Measurements from ENCODE around the gene SEMA6C.
"Not testable (repeated sequence)": the region's sequence is repeated elsewhere in the genome, so short reads cannot be mapped to it uniquely, and the experiment has no call there.

SEMA6C gene

DNA sequence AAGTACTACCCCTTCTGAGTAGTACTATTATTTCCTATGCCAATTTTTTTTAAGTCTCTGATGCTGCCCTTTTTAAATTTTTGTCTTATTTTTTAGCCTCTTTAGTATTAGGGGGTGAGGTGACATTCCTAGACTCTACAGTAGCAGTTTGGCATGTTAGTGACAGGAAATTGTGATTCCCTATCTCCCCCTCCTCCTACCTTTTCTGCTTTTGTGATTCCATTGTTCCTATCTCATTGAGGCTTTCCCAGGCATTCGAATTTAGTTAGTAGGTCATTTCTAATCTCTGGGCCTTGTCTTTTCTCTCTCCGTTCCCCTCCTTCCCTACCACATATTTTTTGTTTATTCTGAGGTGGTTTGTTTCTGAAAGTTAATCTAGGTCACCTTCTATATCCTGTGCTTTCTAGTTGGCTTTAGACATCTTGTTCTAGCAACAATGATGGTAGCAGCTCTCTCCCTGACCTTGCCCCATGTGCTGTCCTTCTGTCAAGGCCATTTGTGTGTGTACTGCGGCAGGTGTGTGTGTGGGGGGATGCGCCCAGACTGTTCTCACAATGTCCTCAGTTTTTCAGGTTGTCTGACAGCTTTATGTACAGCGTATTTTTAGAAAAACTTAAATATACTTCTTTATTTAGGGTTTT lies 21.5 kb downstream of the SEMA6C start:
- DNase-seq = no peak

DNA sequence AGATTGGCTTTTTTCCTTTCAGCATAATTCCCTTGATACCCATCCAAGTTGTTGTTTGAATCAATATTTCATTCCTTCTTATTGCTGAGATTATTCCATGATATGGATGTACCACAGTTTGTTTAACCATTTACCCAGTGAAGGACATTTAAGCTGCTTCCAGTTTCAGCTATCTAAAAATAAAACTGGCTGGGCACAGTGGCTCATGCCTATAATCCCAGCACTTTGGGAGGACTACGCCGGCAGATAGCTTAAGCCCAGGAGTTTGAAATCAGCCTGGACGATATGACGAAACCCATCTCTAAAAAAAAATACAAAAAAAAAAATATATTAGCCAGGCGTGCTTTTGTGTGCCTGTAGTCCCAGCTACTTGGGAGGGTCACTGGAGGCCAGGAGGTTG lies 32.6 kb downstream of the SEMA6C start:
- no peak for DNase-seq

DNA sequence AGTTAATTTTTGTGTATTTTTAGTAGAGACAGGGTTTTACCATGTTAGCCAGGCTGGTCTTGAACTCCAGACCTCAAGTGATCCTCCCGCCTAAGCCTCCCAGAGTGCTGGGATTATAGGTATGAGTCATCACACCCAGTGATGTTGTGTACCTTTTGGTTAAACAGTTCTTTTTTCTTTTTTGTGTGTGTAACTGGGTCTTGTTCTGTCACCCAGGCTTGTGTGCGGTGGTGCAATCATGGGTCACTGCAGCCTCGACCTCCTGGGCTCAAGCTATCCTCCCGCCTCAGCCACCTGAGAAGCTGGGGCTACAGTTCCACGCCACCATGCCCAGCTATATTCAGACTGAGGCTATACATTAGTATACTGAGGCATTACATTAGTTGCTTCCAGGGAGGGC lies 38.1 kb downstream of the SEMA6C start:
- DNase-seq = no peak

DNA sequence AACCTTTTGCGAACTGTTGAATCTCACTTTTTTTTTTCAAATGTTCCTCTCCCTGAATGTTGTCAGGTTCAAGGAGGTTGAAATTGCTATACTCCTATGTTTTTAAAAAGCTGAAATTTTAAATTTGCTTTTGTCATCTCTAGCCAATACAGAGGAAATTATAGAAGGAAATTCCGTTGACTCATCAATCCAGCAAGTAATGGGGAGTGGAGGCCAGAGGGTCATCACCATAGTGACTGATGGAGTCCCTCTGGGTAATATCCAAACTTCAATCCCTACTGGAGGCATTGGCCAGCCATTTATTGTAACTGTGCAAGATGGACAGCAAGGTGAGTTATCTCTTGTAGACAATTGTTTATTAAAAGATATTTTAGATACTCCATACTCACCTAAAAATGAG lies 39.5 kb downstream of the SEMA6C start:
- DNase-seq = no peak

DNA sequence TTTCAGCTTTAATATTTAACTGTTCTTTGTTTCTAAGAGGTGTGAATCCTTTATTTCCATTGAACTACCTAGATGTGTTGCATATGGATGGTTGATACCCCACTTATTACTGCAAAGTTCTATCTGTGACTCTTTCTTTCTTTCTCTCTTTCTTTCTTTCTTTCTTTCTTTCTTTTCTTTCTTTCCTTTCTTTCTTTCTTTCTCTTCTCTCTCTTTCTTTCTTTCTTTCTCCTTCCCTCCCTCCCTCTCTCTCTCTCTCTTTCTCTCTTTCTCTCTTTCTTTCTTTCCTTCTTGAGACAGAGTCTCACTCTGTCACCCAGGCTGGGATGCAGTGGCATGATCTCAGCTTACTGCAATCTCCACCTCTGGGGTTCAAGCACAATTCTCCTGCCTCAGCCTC lies 41.8 kb downstream of the SEMA6C start:
- no peak for DNase-seq

DNA sequence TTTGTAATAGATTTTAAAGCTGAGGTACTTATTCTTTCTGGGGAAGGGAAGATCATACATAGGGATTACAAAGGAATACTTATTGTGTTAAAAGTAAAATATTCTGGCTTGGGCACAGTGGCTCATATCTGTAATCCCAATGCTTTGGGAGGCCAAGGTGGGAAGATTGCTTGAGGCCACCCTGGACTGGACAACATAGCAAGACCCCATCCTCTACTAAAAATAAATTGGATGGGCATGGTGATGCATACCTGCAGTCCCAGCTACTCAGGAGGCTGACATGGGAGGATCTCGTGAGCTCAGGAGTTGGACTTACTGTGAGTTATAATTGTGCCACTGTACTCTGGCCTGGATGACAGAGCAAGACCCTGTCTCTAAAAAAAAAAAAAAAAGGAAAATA lies 48.3 kb downstream of the SEMA6C start:
- no peak for DNase-seq

DNA sequence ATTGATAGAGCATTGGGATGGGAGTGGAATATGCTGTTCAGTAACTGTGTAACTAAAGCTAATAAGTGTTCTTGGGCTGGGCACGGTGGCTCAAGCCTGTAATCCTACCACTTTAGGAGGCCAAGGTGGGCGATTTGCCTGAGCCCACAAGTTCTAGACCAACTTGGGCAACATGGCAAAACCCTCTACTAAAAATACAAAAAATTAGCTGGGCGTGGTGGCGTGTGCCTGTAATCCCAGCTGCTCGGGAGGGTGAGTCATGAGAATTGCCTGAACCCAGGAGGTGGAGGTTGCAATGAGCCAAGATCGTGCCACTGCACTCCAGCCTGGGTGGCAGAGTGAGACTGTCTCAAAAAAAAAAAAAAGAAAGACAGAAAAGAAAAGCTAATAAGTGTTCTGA lies 49.0 kb downstream of the SEMA6C start:
- not testable (repeated sequence) for DNase-seq

DNA sequence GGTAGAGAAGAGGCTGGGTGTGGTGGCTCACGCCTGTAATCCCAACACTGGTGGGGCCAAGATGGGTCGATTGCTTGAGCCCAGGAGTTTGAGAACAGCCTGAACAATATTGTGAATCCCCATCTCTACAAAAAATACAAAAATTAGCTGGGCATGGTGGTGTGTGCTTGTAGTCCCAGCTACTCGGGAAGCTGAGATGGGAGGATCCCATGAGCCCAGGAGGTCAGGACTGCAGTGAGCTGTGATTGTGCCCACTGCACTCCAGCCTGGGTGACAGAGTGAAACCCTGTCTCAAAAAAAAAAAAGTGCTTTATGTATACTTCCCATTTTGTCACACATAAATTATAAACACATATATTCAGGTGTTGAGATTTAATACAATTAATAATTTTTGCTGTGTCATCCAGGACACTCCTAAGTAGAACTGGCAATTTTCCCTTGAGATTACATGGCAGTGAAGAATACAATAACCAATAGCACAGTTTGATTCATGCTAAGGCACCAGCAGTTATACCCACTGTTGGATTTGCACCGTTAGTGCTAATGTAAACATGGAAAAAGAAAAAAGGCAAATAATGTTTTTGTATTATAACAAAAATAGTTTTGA lies 60.4 kb downstream of the SEMA6C start:
- no peak for DNase-seq
